DMS79 (cell line): Measurements from ENCODE around the gene MAP1LC3B.

Experiments
- DNase-seq: peaks from one replicate; lab custom pipeline; 2025; lab: John Stamatoyannopoulos, UW

Gene MAP1LC3B

DNA sequence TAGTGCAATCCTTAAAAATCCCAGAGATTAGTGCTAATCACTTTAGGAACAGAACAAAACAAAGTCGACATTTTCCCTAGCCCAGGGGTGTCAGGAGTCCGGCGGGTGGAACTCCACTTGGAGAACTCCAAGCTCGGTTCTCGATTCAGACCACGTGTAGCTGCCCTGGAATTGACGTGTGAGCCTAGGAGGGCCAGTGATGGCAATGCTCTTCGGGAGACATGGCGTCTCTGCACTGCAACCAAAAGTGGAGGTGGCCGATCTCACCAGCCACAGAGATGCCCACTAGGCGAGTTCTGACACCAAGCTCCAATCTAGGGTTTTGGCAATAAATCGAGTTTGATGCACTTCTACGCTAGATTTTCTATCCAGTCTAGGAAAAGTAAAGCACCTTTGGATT, 17.6 kb downstream of the MAP1LC3B start:
- no peak for DNase-seq

DNA sequence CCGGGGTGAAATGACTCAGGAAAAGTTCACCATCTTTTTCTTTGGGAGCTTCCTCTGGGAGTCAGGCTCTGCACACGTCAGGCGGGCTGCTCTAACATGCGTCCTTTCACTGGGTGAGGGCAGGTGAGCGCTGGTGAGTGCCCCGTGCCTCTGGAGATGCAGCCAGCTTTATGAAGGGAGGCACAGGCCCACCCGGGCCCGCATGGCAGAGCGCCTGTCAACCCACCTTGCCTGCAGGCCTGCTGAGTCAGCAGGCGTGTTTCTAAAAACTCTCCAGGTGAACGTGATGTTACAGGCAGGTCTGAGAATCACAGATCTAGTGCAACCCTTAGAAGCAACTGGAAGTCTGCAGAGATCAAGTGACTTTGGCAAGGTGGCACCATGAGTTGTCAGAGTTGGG, 18.4 kb downstream of the MAP1LC3B start:
- DNase-seq, result no peak

DNA sequence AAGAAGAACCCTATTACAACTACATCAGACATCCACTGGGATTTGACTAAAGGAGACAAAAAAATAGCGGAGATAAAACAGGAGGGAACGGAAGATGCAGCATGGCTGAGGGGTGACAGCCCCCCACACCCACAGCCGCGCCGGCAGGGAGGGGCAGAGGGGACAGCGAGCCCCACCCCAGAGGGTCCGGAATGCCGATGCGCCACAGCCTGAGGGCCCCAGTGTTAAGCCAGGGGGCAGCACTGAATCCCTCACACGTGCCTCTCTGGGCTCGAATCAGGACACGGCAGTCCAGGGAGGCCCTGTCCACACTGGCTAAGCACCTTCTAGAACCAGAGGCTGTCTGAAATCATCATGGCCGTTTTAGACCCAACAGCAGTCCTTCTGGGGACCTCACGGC, 18.8 kb downstream of the MAP1LC3B start:
- no peak for DNase-seq

DNA sequence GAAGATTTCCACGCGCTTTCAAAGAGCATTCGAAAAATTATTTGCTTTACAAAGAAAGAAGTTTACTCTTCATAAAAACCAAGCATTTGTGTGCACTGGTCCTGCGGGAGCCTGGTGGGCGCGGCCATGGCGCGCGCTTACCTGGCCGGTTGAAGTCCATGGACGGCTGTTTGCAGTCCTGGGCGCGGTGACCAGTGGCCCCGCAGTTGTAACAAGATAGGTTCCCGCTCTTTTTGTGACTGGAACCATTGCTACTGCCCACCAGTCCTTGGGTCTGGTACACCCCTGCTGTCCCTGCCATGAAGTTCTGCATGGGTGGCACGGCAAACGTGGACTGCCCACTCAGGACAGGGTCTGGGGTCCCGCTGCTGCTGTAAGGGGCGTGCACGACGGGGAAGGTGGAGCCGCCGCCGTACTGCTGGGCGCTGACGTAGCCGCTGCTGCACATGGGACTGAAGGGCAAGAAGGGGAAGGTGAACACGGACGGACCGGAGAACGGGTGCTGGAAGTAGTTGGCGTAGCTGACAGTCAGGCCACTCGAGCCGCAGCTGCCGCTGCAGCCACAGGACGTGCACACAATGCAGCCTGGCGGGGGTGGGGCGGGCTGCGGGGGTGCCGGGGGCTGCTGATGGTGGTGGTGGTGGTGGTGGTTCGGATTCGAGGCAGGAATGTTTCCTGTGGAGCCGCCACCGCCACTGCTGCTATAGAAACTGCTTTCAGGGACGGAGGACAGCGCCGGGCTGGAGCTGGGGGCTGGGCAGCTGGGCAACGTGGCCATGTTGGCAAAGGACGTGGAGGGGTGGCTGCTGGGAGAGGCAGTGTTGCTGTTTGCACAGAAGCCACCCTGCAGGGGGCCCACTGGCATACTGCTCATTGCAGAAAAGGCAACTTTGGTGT, 19.5 kb downstream of the MAP1LC3B start:
- DNase-seq, result no peak

DNA sequence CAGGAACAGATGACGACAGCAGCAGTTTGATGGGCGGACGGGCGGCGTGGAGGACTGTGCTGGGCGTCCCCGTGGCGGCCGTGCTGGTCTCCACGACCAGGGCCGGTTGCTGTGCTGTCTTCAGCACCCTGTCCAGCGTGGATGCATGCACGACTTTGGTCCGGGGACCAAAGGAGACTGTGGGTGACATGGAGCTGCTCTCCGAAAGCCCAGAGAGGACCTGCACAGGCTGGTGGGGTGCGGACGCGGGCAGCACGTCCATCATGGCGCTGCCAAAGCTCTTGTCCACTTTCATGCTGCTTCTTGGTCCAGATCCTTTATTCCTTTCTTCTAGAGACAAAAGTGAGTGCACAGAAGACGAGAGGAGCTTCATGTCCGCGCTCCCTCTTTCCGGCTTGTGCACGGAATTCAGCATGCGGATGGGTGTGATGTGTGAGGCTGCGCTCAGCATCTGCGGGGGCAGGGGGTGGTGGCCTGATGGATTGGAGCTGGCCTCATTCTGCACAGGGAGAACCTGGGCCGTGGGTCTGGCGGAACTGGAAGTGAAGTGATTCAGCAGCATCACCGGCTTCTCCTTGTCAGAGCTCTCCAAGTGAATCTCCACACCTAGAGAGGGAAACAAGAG, 20.3 kb downstream of the MAP1LC3B start:
- no peak for DNase-seq

DNA sequence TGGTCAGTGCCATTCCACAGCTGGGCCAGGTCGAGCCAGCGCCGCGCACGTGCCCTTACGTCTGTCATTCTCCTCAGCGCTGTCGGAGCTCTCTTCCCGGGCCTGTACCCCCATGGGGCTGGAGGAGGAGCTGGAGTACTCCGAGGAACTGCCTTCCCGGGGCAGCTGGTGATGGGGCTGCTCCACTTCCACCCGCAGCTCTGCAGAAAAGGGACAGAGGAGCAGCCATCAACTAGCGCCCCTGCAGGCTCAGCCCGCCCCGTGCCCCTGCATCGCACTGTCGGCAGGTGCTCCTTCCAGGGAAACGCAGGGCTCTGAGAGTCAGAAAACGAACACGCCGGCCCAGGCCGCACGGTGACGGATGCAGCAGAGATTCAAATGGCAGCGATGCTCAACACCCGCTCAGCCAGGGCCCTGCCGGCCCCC, 20.9 kb downstream of the MAP1LC3B start:
- DNase-seq, result no peak

DNA sequence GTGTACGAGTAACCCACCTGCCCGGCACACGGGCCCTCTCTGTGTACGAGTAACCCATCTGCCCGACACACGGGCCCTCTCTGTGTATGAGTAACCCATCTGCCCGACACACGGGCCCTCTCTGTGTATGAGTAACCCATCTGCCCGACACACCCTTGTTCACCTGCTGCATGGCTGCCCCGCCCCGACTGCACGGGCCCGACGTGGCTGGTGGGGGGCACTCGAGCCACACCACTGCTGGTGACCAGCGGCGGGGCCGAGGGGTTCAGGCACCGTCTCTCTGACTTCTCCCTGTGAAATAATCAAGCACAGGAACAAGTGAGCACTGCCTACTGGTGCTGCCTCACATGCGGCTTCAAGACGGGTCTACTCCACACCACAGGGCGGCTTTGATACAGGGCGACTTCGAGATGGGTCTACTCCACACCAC, 22.1 kb downstream of the MAP1LC3B start:
- no peak for DNase-seq

DNA sequence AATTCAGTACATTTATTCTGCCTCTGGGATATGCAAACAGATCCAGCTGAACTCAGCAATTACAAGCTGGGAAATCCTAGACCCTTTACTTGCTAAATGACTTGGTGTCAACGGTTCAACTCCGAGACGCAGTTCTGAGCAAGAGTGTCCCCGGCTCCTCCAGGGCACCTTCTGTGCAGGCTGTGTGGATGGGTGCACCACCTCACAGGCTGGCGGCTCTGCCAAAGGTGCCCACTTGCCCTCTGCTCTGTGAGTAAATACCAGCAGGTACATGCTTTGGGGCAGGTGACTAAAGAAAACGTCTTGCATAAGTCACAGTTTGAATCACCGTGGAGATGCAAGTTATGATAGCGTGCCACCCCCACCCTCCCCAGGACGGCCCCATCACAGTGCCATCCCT, 23.3 kb downstream of the MAP1LC3B start:
- DNase-seq, result no peak

DNA sequence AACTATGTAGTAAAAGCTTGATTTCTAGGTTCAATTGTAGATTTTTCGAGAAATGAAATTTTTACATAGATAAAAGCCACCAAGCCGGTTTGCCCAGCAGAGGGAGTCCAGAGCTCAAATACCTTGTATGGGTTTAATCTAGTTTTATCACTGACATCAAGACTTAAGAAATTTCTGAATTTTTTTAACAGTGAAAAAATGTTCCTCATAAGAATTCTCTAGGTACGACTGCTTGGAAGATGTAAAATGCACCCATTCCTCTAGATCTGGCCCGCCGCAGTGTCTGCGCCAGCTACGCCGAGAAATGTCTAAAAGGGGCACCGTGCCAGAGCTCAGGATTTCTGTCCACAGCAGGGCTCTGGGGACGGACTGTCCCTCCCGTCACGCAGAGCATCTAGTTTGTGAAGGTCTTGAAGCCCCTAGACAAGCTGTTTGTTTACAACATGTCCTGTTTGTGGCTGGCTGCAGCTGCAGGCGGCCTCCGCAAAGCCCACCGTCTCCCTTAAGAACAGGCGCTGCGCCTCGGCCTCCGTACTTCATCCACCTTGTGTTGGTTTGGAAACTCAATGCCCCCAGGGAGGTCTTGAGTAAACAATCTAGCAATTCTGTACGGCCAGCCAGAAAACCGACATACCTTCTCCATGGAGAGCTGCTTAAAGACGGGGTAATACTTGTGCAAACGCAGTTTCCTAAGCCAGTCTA, 24.8 kb downstream of the MAP1LC3B start:
- no peak for DNase-seq

DNA sequence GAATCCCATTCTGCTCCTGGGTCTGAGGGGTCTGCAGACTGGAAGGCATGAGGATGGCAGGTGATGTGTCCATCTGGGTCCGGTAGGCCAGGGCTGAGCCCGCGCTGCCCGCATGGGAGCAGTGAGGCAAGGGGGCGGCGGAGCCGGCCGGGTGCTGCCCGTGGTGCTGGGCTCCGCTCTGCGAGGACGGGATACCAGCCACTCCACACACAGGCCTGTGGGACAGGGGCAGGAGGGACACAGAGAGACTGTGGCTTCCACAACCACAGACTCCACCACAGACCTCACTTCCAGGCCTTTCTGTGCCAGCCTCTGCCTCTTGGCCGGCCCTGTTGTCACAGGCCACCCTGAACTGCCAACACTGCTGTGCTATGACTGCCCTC, 25.4 kb downstream of the MAP1LC3B start:
- no peak for DNase-seq

DNA sequence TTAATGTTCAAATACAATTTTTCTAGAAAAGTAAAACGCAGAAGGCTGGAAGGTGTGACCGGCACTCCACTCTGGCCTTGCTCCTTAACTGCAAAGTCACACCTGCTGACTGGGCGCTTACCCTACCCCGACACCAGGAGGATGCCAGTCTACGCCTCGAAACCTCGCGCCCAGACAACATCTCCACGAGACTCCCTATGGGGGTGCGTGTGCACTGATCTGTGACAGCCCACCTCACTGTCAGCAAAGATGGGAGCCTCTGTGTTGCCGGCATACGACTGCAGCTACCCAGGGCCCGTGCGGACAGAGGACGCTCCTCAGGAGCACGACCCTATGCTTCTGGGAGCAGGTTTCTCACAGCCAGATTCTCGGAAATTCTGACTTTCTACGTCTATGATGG, 26.1 kb downstream of the MAP1LC3B start:
- DNase-seq, result no peak

DNA sequence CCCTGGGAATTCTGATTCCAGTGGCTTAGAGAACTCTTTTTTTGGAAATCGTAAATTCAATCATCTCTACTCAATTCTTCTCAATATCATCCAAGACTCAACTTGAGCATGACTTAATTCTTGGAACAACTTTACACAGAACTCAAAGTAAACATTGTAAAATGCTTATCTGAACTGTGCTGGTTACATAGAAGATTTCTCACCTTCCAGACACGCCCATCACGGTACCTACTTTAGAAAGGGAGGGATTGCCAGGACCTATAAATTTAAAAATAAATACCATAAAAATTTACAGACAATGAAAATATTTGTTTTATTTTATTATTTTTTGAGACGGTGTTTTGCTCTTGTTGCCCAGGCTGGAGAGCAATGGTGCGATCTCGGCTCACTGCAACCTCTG, 26.5 kb downstream of the MAP1LC3B start:
- DNase-seq, result no peak

DNA sequence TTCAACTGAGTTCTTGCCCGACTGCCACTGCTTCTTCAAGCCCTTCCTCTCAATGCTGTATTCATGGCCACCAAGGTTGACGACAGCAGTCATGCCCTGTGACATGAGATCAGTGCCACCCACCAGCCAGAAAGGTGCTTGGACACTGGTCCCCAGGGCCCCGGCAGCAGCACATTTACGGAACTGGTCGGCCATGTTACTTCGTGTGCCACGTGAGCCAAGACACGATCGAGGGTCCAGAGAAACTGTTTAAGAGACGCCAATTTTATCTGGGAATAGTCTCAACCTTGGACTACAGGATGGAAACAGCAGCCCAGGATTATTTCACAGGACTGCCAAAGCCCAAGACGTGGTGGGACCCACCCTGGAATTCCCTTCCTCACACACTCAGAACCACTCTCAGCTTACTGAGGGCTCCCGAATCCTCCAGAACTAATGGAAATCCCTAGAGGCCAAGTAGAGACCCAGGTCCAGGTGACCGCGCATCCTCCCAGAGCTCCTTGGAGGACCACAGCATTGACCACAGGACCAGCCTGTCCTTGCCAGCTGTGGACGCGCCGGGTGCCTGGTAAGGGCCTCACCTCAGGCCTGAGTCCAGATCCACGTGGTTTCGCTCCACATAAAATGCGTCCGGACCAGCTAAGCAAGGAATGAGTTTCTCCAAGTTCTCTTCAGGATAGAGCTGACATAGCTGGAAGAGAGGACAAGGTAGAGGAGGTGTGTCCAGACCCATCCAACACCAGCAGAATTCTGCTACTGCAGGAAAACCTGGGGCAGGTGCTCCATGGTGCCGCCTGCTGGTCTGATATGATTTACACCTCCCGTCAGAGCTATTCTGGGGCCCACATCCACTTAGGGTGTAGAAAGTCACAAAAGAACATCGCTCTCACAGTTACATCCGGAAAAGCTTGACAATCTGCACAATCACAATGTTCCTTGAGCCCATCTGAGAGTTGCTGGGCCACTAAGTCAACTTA, 28.2 kb downstream of the MAP1LC3B start:
- no peak for DNase-seq

DNA sequence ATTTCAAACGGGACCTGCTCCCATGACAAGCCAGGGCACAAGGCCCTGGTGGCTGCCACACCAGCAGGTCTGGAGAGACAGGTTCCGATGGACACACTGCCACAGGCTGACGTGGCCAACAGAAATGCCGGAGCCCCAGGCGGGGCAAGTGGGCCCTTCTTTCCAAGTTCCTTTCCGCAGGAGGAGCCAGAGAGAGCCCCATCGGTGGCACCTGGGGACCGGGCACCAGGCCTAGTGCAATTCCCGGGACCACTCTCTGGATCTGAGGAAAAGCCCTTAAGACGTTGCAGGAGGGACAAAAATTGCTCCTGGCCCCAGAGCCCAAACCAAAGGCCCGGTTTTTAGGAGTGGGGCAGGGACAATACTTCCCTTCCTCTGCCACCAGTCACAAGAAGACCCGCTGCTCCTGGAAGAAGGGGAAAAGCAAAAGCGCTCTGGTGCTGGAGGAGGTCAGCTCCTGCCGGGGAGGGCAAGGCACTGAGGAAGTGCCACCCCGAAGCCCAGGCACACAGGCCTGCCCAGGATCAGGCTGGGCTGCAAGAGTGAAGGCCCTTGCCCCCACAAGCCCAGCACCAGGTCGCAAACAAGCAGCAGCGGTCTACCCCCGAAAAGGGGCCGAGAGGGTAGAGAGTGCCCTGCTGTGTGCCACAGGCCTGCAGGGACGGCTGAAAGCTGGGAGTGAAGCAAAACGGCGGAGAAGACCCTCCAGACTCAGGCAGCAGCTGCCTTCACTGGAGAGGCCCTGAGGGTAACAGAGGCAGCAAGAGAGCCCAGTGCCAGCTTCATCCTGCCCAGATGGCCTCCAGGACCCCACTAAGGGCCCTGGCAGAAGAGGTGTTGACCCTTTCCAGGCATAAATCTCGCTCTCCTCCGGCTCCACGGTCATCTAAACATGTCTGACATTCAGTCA, 29.1 kb downstream of the MAP1LC3B start:
- no peak for DNase-seq

DNA sequence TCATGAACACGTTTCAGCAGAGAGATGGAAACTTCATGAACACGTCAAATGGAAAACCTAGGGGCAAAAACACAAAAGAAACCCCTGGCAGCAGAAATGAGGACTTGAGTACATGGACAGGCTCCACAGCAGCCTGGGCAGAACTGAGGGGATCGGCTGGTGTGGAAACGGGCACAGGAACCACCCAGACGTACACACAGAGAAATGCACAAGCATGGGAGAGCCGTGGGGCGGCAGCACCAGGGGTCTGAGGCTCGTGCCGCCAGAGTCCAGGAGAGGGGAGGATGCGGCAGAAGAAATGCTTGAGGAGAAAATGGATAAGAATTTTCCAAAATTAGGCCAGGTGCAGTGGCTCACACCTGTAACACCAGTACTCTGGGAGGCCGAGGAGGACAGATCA, 30.0 kb downstream of the MAP1LC3B start:
- DNase-seq, result no peak

DNA sequence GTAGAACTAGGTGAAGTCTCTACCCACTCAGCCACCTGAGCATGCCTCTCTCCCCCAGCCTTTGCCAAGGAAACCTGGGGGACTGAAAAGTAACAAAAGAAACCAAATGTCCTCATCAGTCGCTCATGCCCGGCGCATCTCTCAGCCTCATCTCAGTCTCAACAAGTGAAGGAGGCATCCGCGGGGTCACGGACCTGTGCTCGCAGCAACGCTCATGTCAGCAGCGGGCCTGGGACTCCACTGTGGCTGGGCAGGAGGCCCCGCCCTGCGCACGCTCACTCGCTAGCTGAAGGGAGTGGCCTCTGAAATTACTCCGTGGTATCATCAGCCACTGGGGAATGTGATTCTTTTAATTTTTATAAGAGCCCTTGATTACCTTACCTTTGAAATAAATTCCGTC, 31.3 kb downstream of the MAP1LC3B start:
- DNase-seq, result no peak

DNA sequence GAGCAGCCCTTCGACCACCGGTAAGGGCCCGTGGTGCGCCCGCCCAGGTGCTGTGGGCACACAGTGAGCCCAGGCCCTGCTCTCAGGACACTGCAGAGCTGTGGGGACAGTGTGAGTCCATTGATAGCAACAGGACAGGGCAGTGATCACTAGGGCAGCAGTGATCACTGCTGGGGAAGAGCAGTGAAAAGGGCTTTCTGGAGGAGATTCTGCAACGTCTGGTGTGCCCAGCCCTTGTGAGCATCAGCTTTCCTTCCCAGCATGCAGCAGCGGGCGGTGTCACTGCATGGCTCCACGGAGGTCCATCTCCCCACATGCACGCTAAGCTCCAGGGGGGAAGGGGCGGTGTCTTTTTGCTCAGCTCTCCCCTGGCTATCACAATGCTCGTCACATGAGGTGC, 32.1 kb downstream of the MAP1LC3B start:
- DNase-seq, result no peak

DNA sequence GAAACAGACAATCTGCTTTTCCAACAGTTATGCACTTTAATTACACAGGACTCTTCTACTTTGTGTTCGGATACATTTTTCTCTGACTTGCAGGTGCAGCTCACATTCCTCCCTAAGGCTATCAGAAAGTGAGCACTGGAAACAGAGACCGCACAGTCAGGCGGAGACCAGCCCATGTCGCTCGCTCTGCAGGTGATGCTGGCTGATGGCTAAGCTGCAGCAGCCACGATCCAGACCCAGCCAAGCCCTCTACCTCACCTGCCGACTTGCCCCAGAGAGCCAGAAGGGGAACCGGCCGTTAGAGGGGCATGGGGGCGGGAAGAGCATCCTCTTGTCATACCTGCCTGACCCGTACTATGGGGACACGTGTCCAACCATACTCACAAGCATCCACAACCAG, 33.8 kb downstream of the MAP1LC3B start:
- DNase-seq, result no peak

DNA sequence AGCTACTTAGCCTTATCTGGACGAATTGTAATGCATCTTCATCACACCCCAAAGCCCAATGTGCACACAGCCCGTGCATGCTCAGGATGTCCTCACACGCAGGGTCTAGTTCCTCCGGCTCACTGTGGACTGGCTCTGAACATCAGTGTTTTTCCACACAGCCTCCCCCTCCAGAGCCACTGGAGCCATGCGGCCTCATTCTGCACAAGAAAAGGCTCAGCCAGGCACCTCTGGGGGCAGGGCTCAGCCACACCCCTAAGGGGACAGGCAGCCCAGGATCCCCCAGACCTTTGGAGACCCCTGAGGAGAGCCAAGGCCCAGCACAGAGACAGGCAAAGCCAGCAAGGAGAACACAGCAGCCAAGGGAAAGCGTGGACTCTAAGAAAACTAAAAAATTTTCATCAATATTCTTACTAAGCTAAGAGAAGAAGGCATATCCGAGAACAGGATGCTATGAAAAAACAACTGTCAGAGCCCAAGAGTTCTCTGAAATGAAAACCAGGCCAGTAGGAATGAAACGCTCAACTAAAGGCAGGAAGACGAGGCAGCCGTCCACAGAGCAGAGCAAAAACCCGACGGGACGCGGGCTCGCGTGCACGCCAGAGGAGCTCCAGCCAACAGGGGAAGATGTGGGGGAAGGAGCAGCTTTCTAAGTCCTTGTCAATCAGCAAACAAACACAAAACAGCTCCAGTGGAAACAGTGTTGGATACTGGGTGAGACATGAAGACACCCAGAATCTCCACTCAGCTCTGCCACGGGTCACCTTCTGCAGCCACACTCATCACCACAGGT, 34.5 kb downstream of the MAP1LC3B start:
- no peak for DNase-seq

DNA sequence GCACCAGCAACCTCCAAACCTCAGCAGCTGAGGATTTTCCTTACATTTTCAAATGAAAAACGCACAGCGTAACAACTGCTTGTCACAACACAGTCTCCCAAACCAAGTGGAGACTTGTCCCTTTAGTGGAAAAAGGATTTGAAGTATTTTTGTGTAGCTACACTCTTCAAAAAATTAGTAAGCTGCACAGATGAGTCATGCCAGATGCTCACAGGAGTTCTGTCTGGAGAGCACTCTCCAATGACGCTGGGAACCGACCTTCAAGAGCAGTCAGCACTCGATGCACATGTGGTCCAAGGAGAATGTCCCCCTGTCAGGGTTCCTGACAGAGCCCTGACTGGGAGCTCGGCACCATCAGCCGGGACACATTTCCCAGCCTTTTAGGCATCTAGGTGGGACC, 39.8 kb downstream of the MAP1LC3B start:
- peak; percentile 13 for DNase-seq
